ENCODE results near the gene IFNGR2.

Gene IFNGR2

GRCh38 chr21:33370305-33370704, 32.9 kb upstream of the IFNGR2 start:
- H3K4me3 ChIP-seq (ENCODE audit: low read depth, low read length), result no peak overlapping the region
- TF ChIP-seq CTCF (IDR thresholded peaks at IDR 0.05; ENCODE audit: low read depth, low read length), result no peak

GRCh38 chr21:33371366-33371765, 31.8 kb upstream of the IFNGR2 start:
- TF ChIP-seq CTCF (IDR thresholded peaks at IDR 0.05; ENCODE audit: low read depth, low read length), result no peak

GRCh38 chr21:33372582-33372981, 30.6 kb upstream of the IFNGR2 start:
- TF ChIP-seq CTCF (IDR thresholded peaks at IDR 0.05; ENCODE audit: low read depth, low read length), result no peak
- no peak overlapping the region for H3K4me3 ChIP-seq (ENCODE audit: low read depth, low read length)

More at GRCh38 chr21:33371366-33371765, 31.8 kb upstream of the IFNGR2 start:
- H3K4me3 ChIP-seq (ENCODE audit: low read depth, low read length), result no peak overlapping the region

- no peak for TF ChIP-seq CTCF (IDR thresholded peaks at IDR 0.05; ENCODE audit: low read depth, low read length)
- H3K4me3 ChIP-seq (ENCODE audit: low read depth, low read length), result no peak overlapping the region
These were observed 29.8 kb upstream of the IFNGR2 start for GRCh38 chr21:33373451-33373850.

GRCh38 chr21:33374080-33374449, 29.1 kb upstream of the IFNGR2 start:
- H3K4me3 ChIP-seq (ENCODE audit: low read depth, low read length), result no peak overlapping the region
- no peak for TF ChIP-seq CTCF (IDR thresholded peaks at IDR 0.05; ENCODE audit: low read depth, low read length)

- TF ChIP-seq CTCF (IDR thresholded peaks at IDR 0.05; ENCODE audit: low read depth, low read length), result peak; percentile 63
These were observed 28.6 kb upstream of the IFNGR2 start for GRCh38 chr21:33374450-33375096.

GRCh38 chr21:33375101-33375644, 28.0 kb upstream of the IFNGR2 start:
- H3K4me3 ChIP-seq (ENCODE audit: low read depth, low read length), result no peak overlapping the region
- no peak for TF ChIP-seq CTCF (IDR thresholded peaks at IDR 0.05; ENCODE audit: low read depth, low read length)

More at GRCh38 chr21:33374450-33375096, 28.6 kb upstream of the IFNGR2 start:
- H3K4me3 ChIP-seq (ENCODE audit: low read depth, low read length), result no peak overlapping the region

Data from WI38 (cell line).